ENCODE measurements around the gene BMP5.

Gene BMP5

GRCh38 chr6:55798571-55798970 is 76.8 kb downstream of the BMP5 start:
- DNase-seq, result no peak

GRCh38 chr6:55794136-55794812 is 81.1 kb downstream of the BMP5 start:
- no peak for DNase-seq

GRCh38 chr6:55785273-55785672 is 90.1 kb downstream of the BMP5 start:
- DNase-seq, result no peak

- no peak for DNase-seq
Observed at GRCh38 chr6:55782275-55782674, 93.1 kb downstream of the BMP5 start.

GRCh38 chr6:55778705-55779104 is 96.7 kb downstream of the BMP5 start:
- no peak for DNase-seq

- no peak for DNase-seq
Observed at GRCh38 chr6:55777469-55777868, 97.9 kb downstream of the BMP5 start.

- DNase-seq, result no peak
Observed at GRCh38 chr6:55776113-55776512, 99.3 kb downstream of the BMP5 start.

GRCh38 chr6:55775029-55775318 is 100.4 kb downstream of the BMP5 start:
- no peak for DNase-seq

- no peak for DNase-seq
Observed at GRCh38 chr6:55774286-55775028, 100.9 kb downstream of the BMP5 start.

GRCh38 chr6:55773620-55774216 is 101.7 kb downstream of the BMP5 start:
- no peak for DNase-seq

- no peak for DNase-seq
Observed at GRCh38 chr6:55772730-55773129, 102.7 kb downstream of the BMP5 start.

GRCh38 chr6:55759536-55759935 is 115.9 kb downstream of the BMP5 start:
- DNase-seq, result no peak

- DNase-seq, result no peak
Observed at GRCh38 chr6:55758156-55758937, 117.0 kb downstream of the BMP5 start.

- no peak for DNase-seq
Observed at GRCh38 chr6:55756531-55757031, 118.8 kb downstream of the BMP5 start.

GRCh38 chr6:55748880-55749279 is 126.5 kb downstream of the BMP5 start:
- DNase-seq, result no peak

GRCh38 chr6:55746473-55746872 is 128.9 kb downstream of the BMP5 start:
- DNase-seq, result no peak

- DNase-seq, result no peak
Observed at GRCh38 chr6:55734256-55734655, 141.1 kb downstream of the BMP5 start.

GRCh38 chr6:55729665-55730064 is 145.7 kb downstream of the BMP5 start:
- DNase-seq, result no peak

GRCh38 chr6:55726144-55726543 is 149.2 kb downstream of the BMP5 start:
- no peak for DNase-seq

- DNase-seq, result no peak
Observed at GRCh38 chr6:55714831-55715230, 160.6 kb downstream of the BMP5 start.

GRCh38 chr6:55713436-55713835 is 162.0 kb downstream of the BMP5 start:
- DNase-seq, result no peak

GRCh38 chr6:55708711-55709110 is 166.7 kb downstream of the BMP5 start:
- DNase-seq, result no peak
